Measurements from ENCODE around the gene MBD3L4.
"Not testable (repeated sequence)": the region's sequence is repeated elsewhere in the genome, so short reads cannot be mapped to it uniquely, and the experiment has no call there.

MBD3L4 gene

GRCh38 chr19:7063339-7063738, 23.4 kb upstream of the MBD3L4 start:
- TF ChIP-seq, protein P1, sequence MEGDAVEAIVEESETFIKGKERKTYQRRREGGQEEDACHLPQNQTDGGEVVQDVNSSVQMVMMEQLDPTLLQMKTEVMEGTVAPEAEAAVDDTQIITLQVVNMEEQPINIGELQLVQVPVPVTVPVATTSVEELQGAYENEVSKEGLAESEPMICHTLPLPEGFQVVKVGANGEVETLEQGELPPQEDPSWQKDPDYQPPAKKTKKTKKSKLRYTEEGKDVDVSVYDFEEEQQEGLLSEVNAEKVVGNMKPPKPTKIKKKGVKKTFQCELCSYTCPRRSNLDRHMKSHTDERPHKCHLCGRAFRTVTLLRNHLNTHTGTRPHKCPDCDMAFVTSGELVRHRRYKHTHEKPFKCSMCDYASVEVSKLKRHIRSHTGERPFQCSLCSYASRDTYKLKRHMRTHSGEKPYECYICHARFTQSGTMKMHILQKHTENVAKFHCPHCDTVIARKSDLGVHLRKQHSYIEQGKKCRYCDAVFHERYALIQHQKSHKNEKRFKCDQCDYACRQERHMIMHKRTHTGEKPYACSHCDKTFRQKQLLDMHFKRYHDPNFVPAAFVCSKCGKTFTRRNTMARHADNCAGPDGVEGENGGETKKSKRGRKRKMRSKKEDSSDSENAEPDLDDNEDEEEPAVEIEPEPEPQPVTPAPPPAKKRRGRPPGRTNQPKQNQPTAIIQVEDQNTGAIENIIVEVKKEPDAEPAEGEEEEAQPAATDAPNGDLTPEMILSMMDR (IDR thresholded peaks at IDR 0.05; ENCODE audit: insufficient read depth, low read depth, low read length, missing control alignments): no peak
- no peak overlapping the region for H3K4me3 ChIP-seq (ENCODE audit: low read length)
- no peak for DNase-seq (ENCODE audit: low read depth)

- DNase-seq (ENCODE audit: low read depth): not testable (repeated sequence)
Measured at GRCh38 chr19:7059977-7060376, 20.0 kb upstream of the MBD3L4 start.

DNA sequence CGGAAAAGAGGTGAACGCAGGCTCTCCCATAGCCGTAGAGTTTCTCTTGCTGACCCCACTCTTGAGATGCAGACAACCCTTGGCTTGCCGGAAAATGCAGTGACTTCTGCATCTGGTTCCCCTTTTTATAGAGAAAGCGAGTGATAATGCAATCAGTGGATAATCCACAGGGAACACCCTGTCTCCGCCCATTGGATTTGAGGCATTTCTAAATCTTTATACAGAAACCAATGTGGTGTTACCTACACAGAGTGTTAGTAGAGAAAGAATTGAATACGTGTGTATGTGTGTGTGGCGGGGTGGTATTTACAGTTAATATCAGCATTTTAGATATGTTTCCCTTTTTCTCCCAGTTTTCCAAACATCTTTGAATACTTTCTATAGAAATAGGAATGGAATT, 18.6 kb upstream of the MBD3L4 start, which contains the start of gene MBD3L3:
TSS of gene MBD3L3 (minus strand) at position 101 of the 400 bp plus-strand sequence. CDS start at position 30, 71 bp downstream.
- not testable (repeated sequence) for H3K4me3 ChIP-seq (ENCODE audit: low read length); DNase-seq (ENCODE audit: low read depth)

More at GRCh38 chr19:7059977-7060376, 20.0 kb upstream of the MBD3L4 start:
- H3K4me3 ChIP-seq (ENCODE audit: low read length): not testable (repeated sequence)

DNA sequence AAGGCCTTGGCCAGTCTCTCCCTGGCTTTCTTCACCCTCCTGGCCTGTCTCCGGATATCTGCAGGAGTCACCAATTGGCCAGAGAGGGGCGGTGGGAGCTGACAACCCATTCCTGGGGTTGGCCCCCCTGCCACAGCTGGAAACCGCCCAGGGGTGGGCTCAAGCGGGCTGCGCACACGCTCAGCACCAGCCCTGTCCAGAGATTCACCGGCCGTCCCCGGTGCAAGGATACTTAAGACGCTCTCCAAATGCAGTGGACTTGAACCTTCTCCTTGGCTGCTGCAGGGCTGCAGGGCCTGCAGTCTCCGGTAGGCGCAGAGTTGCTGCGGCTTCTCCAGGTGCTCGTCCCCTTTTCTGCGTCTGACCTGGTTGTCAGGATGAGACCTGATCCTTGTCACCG, 16.4 kb upstream of the MBD3L4 start:
- not testable (repeated sequence) for H3K4me3 ChIP-seq (ENCODE audit: low read length); DNase-seq (ENCODE audit: low read depth)

DNA sequence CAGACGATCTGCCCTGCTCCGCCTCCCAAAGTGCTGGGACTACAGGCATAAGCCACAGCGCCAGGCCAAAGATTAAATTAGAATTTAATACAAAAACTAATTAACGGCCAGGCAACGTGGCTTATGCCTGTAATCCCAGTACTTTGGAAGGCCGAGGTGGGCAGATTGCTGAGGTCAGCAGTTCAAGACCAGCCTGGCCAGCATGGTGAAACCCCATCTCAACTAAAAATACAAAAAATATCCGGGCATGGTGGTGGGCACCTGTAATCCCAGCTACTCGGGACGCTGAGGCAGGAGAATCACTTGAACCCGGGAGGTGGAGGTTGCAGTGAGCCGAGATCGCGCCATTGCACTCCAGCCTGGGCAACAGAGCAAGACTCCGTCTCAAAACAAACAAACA, 15.7 kb upstream of the MBD3L4 start:
- not testable (repeated sequence) for H3K4me3 ChIP-seq (ENCODE audit: low read length); DNase-seq (ENCODE audit: low read depth)

- DNase-seq (ENCODE audit: low read depth); H3K4me3 ChIP-seq (ENCODE audit: low read length): not testable (repeated sequence)
Measured at GRCh38 chr19:7054635-7055368, 14.8 kb upstream of the MBD3L4 start.

DNA sequence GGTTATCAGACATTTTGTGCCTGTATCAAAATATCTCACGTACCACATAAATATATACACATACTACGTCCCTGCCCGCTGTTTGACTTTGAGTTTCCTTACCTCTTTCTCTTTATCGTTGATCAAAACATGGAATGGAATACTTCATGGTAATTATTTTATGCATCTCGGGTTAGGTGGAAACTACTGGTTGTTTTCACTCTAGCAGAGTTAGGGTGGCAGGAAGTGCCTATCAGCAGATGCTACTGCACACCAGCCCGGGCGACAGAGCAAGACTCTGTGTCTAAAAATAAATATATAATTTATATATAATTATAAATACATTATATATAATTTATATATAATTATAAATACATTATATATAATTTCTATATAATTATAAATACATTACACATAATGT, 12.9 kb upstream of the MBD3L4 start:
- H3K4me3 ChIP-seq (ENCODE audit: low read length); DNase-seq (ENCODE audit: low read depth): not testable (repeated sequence)

- not testable (repeated sequence) for H3K4me3 ChIP-seq (ENCODE audit: low read length); DNase-seq (ENCODE audit: low read depth)
Measured at GRCh38 chr19:7051421-7051820, 11.4 kb upstream of the MBD3L4 start.

DNA sequence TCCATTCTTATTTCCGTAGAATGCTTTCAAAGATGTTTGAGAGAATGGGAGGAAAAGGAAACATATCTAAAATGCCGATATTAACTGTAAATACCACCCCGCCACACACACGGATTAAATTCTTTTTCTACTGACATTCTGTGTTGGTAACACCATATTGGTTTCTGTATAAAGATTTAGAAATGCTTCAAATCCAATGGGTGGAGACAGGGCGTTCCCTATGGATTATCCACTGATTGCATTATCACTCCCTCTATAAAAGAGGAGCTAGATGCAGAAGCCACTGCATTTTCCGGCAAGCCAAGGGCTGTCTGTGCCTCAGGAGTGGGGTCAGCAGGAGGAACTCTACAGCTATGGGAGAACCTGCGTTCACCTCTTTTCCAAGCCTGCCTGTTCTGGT, 9.0 kb upstream of the MBD3L4 start, which contains the start of gene MBD3L2:
TSS of gene MBD3L2 (plus strand) at position 301 of the 400 bp plus-strand sequence. CDS start at position 354, 53 bp downstream.
- not testable (repeated sequence) for H3K4me3 ChIP-seq (ENCODE audit: low read length); DNase-seq (ENCODE audit: low read depth)

GRCh38 chr19:7041563-7041962, 1.6 kb upstream of the MBD3L4 start:
- not testable (repeated sequence) for DNase-seq (ENCODE audit: low read depth); H3K4me3 ChIP-seq (ENCODE audit: low read length)

- DNase-seq (ENCODE audit: low read depth); H3K4me3 ChIP-seq (ENCODE audit: low read length): not testable (repeated sequence)
Measured at GRCh38 chr19:7030278-7030677, 9.7 kb downstream of the MBD3L4 start, which contains the start of gene MBD3L5. Gene MBD3L5, plus strand, starts transcription at chr19:7030578. Its CDS starts 34 bp downstream, at chr19:7030612.

GRCh38 chr19:7028790-7029189, 11.2 kb downstream of the MBD3L4 start:
- H3K4me3 ChIP-seq (ENCODE audit: low read length); DNase-seq (ENCODE audit: low read depth): not testable (repeated sequence)

- not testable (repeated sequence) for DNase-seq (ENCODE audit: low read depth); H3K4me3 ChIP-seq (ENCODE audit: low read length)
Measured at GRCh38 chr19:7021331-7021730, 18.6 kb downstream of the MBD3L4 start, which contains the start of gene MBD3L2B. Gene MBD3L2B, minus strand, starts transcription at chr19:7021431. Its CDS starts 34 bp downstream, at chr19:7021397.

- TF ChIP-seq, protein P1 (IDR thresholded peaks at IDR 0.05; ENCODE audit: insufficient read depth, low read depth, low read length, missing control alignments): no peak
- no peak for DNase-seq (ENCODE audit: low read depth)
- no peak overlapping the region for H3K4me3 ChIP-seq (ENCODE audit: low read length)
Measured at GRCh38 chr19:7018828-7019227, 21.2 kb downstream of the MBD3L4 start.
